Anterior cingulate cortex (tissue), 58 donors: ENCODE measurements around the gene OSBPL10.
"Not testable (repeated sequence)": the region's sequence is repeated elsewhere in the genome, so short reads cannot be mapped to it uniquely, and the experiment has no call there.

Source experiments
- DNase-seq, 58 donors: peaks; one replicate each; lab custom pipeline; 2025; lab: John Stamatoyannopoulos, UW

OSBPL10 gene

GRCh38 chr3:31862666-31863279 lies 118.3 kb downstream of the OSBPL10 start:
- peak in 1 of 58 donors; percentile 8 for DNase-seq

GRCh38 chr3:31861826-31862225 lies 119.2 kb downstream of the OSBPL10 start:
- DNase-seq = no peak

DNA sequence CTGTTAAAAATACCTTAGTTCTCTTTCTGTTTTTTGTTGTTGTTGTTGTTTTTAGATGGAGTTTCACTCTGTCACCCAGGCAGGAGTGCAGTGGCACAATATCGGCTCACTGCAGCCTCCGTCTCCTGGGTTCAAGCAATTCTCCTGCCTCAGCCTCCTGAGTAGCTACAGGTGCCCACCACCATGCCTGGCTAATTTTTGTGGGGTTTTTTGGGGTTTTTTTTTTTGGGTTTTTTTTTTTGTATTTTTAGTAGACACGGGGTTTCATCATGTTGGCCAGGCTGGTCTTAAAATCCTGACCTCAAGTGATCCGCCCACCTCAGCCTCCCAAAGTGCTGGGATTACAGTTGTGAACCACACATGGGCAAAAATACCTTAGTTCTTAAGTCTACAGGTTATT lies 120.4 kb downstream of the OSBPL10 start:
- not testable (repeated sequence) for DNase-seq

GRCh38 chr3:31859245-31859644 lies 121.8 kb downstream of the OSBPL10 start:
- no peak for DNase-seq

GRCh38 chr3:31858439-31858838 lies 122.6 kb downstream of the OSBPL10 start:
- no peak for DNase-seq

- no peak for DNase-seq
Measured at GRCh38 chr3:31853580-31853979, 127.5 kb downstream of the OSBPL10 start.

DNA sequence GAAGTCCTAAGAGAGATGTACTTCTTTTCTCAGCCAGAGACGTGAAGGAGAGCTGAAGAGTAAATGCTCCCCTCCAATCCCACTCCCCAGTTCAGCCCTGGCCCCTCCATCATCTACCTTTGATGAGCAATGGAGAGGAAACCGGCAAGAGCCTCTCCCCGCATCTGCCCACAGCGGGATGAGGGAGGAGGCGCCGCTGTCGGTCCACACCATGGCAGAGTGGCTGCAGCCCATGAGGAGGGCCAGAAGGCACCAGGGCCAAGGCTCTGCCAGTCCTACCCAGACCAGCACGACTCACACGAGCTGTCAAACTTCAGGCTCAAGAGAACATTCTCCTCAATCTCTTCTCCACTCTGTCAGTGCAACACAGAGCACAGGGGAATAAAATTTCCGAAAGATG lies 129.8 kb downstream of the OSBPL10 start:
- no peak for DNase-seq

DNA sequence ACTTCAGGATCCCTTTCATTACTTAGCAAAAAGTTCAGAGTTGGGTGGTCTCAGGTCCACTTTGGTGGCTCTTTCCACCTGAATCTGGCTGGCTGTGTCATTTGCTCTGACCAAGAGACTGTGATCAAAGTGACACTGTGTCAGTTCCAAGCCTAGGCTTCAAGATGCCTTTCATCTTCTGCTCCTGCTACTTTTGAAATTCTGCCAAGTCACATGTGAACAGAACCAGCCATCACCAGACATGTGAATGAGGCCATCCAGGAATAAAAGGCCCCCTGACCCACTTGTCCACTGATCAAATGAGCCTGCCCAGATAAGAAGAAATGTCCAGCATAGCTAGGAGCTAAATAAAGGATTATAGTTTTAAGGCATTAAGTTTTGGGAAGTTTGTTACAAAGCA lies 132.2 kb downstream of the OSBPL10 start:
- DNase-seq = no peak

DNA sequence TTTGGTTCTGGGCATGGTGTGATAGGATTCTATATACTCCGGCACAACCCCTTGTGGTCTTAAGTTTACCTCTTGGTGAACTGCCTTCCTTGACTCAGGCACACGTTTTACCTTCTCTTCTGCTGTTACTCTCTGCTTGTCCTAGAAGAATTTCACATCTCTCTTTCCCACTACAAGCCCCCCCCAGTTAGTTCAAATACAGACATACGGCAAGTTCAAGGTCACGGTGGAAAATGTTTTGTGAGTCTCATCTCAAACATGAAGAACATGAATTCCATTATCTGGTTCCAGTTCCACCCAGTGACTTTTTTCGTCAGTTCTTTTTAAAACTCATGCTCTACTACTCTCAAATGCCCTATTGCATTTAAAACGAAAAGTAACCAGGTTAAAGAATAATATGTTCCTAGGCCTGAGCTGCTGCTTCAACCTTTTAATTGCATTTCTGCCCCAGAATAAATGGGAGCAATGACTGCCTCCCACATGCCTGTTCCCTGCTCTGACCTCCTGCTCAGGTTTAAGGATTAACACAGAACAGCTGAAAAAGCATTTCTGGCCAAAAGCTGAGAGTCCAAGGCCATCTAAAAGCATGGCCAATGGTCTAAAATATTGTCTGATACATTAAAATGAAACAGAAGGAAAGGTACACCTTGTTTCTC lies 132.8 kb downstream of the OSBPL10 start:
- no peak for DNase-seq

DNA sequence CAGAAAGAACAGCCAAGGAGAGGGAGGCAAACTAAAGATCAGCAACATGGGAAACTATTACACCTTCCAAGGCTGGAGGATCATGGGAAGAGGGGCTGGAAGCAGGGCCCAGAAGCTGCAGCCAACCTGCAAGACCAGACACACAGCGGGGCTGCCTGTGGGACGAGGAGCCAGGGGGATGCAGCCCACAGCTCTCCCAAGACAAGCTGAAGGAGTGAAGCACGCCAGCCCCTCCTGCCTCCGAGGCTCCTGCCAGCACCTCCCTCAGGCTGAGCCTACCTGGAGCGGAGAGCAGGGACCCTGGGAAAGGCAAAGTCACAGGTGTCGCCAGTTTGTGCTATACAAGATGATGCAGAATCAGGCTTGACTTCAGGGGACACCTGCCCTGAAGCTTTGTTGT lies 133.3 kb downstream of the OSBPL10 start:
- no peak for DNase-seq

DNA sequence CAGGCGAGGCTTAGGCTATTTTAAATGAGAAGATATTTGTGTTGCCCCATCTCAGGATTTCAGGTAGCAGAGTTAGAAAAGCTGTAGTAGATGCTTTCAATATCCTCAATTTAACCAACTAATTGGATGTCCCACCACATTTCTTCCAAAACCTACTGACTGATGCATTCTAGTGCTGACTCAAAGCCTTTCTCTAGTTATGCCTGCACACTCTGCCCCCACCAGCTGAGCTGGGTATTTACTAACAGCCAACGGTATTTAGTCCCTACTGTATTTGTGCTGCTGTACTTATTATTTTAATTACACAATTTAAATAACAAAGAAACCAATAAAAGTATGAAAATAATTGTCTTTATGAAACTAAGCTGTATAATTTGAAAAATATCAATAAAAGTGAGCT lies 139.5 kb downstream of the OSBPL10 start:
- no peak for DNase-seq

DNA sequence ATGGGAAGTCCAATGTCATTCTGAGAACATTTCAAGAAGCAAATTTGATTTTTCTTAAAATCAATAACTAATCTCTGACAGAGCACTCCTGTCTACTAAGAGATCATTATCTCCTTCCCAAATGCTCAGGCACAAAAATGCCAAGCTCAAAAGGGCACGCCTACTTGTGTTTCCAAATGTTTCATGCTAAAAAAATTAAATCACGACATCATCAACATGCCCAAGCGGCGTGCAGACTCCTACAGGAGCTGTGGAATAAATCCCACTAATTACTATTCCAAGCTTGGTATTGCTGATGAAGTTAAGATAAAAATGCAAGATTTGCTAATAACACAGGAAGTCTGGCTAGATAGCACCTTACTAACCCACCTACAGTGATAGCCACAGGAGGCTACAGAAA lies 140.8 kb downstream of the OSBPL10 start:
- no peak for DNase-seq

GRCh38 chr3:31839144-31839917 lies 141.7 kb downstream of the OSBPL10 start:
- DNase-seq = no peak

DNA sequence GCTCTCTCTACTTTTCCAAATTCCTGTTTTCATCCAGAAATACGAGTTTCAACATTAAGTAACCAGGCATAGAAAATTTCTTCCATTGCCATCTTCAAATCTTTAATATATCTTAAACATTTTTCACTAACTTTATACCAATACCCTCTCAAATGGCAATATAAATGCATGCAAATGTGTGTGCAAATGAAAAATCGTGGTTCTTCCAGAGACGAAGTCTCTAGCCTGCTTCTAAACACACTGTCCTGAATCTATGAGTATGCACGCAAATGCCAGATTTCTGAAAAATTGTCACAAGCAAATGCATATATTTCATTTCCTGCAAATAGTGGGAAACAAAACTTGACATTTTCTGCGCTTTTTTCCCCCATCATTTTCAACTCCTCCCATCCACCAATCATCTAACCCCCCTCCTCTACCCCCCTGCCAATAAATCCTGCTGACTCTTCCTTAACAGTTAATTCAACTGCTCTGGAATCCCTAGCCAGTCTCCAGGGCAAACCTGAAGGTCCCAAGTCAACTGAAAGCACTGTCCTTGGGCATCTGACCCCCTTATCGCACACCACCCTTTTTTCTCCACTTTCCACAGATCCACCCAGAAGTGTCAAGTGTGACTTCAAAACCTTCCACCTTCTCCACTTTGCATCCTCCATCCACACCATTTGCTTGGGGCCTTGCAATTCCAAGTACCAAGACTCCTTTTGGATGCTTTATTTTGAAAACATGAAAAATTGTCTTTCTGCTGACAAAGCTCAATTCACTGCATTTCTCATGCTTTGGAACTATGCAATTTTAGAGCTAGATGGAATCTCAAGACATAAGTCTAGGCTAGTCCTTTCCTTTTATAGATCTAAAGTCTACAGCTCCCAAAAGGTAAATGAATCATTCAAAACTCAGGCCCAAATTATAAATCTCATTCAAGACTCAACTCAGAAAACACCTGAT lies 144.7 kb downstream of the OSBPL10 start:
- DNase-seq = no peak

DNA sequence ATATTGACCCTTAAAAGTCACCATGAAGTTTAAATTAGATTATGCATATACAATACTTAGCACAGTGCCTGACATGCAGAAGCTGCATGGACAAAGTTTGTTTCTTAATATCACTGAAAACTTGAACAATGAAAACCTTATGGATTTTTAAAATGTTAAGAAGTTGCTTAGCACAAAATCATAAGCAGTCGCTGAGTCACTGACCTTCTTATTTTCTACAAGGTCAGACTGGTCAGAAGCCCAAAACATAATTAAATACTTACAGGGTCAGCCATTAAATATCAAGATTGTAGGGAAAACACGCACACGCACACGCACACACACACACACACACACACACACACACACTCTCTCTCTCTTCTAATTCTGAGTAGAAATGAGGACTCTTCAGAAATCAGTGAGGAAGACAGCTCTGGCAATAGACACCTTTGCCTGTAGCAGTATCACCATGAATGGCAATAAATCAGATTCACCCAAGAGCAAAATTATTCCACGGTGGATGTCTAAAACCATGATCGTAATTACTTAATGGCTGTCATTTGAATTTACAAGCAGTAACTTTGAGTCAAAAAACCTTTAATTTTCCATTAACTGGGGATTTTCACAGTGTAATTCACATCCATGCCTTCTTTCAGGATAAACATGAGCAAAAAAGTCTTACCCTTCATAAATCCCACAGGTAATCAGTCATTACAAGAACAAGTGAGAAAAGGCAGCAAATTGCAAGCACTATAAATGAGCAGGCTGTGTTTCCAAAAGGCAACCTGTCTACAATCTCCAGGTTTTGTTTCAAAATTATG lies 147.5 kb downstream of the OSBPL10 start:
- no peak for DNase-seq

GRCh38 chr3:31832551-31832950 lies 148.5 kb downstream of the OSBPL10 start:
- DNase-seq = no peak

- DNase-seq = no peak
Measured at GRCh38 chr3:31831591-31831990, 149.5 kb downstream of the OSBPL10 start.

- no peak for DNase-seq
Measured at GRCh38 chr3:31829826-31830426, 151.1 kb downstream of the OSBPL10 start.

- no peak for DNase-seq
Measured at GRCh38 chr3:31829010-31829409, 152.1 kb downstream of the OSBPL10 start.
